Measurements from ENCODE around the gene MORN4.
A peak's percentile ranks its signal among the peaks of the same experiment; 100 is the strongest.
"Not testable (repeated sequence)": the region's sequence is repeated elsewhere in the genome, so short reads cannot be mapped to it uniquely, and the experiment has no call there.

The MORN4 gene

GRCh38 chr10:97659589-97659988 is 26.3 kb upstream of the MORN4 start:
- Histone ChIP-seq H3K36me3 (ENCODE audit: control insufficient read depth, insufficient read depth, low read length) (peaks cover 86% of the 10 kb centered on the region), H3K4me3 (ENCODE audit: extremely low read depth, insufficient read depth, low read length, poor library complexity, severe bottlenecking) (no peak overlapping the region), H3K27ac (ENCODE audit: low read depth, low read length, severe bottlenecking) (no peak overlapping the region), H3K4me1 (ENCODE audit: control insufficient read depth, insufficient read depth, low read length, poor library complexity, severe bottlenecking) (no peaks in the 10 kb centered on the region), H3K9me3 (ENCODE audit: control insufficient read depth, low read length) (no peaks in the 10 kb centered on the region)
- 100% methylated on average over 1 of the region's 1 CpG for WGBS, 2 experiments (ENCODE audit: insufficient coverage in 2 of 2)

- no peaks in the 10 kb centered on the region for H3K4me1 ChIP-seq (ENCODE audit: control insufficient read depth, insufficient read depth, low read length, poor library complexity, severe bottlenecking)
- peaks cover 86% of the 10 kb centered on the region for H3K36me3 ChIP-seq (ENCODE audit: control insufficient read depth, insufficient read depth, low read length)
- H3K4me3 ChIP-seq (ENCODE audit: extremely low read depth, insufficient read depth, low read length, poor library complexity, severe bottlenecking): no peak overlapping the region
- no peak overlapping the region for H3K27ac ChIP-seq (ENCODE audit: low read depth, low read length, severe bottlenecking)
- no peaks in the 10 kb centered on the region for H3K9me3 ChIP-seq (ENCODE audit: control insufficient read depth, low read length)
- 86 to 96% methylated on average over 5 of the region's 5 CpGs for WGBS, 2 experiments (ENCODE audit: insufficient coverage in 2 of 2)
Observed at GRCh38 chr10:97656777-97657176, 23.5 kb upstream of the MORN4 start.

GRCh38 chr10:97651773-97652172 is 18.5 kb upstream of the MORN4 start:
- peaks cover 80% of the 10 kb centered on the region for H3K36me3 ChIP-seq (ENCODE audit: control insufficient read depth, insufficient read depth, low read length)
- H3K4me1 ChIP-seq (ENCODE audit: control insufficient read depth, insufficient read depth, low read length, poor library complexity, severe bottlenecking): peaks cover 19% of the 10 kb centered on the region

GRCh38 chr10:97650726-97651125 is 17.4 kb upstream of the MORN4 start:
- no peak overlapping the region for H3K27ac ChIP-seq (ENCODE audit: low read depth, low read length, severe bottlenecking)
- H3K36me3 ChIP-seq (ENCODE audit: control insufficient read depth, insufficient read depth, low read length): peaks cover 78% of the 10 kb centered on the region
- 92 to 94% methylated on average over 2 to 3 of the region's 3 CpGs for WGBS, 2 experiments (ENCODE audit: insufficient coverage in 2 of 2)
- H3K4me1 ChIP-seq (ENCODE audit: control insufficient read depth, insufficient read depth, low read length, poor library complexity, severe bottlenecking): peaks cover 19% of the 10 kb centered on the region
- H3K9me3 ChIP-seq (ENCODE audit: control insufficient read depth, low read length): no peaks in the 10 kb centered on the region
- no peak overlapping the region for H3K4me3 ChIP-seq (ENCODE audit: extremely low read depth, insufficient read depth, low read length, poor library complexity, severe bottlenecking)

More at GRCh38 chr10:97651773-97652172, 18.5 kb upstream of the MORN4 start:
- WGBS, 2 experiments (ENCODE audit: insufficient coverage in 2 of 2): 89 to 100% methylated on average over 1 to 2 of the region's 3 CpGs
- no peaks in the 10 kb centered on the region for H3K9me3 ChIP-seq (ENCODE audit: control insufficient read depth, low read length)
- no peak overlapping the region for H3K4me3 ChIP-seq (ENCODE audit: extremely low read depth, insufficient read depth, low read length, poor library complexity, severe bottlenecking)
- H3K27ac ChIP-seq (ENCODE audit: low read depth, low read length, severe bottlenecking): no peak overlapping the region

GRCh38 chr10:97649405-97649750 is 16.1 kb upstream of the MORN4 start:
- peaks cover 19% of the 10 kb centered on the region for H3K4me1 ChIP-seq (ENCODE audit: control insufficient read depth, insufficient read depth, low read length, poor library complexity, severe bottlenecking)
- H3K36me3 ChIP-seq (ENCODE audit: control insufficient read depth, insufficient read depth, low read length): peaks cover 77% of the 10 kb centered on the region
- WGBS, 2 experiments (ENCODE audit: insufficient coverage in 2 of 2): no CpG with 5 or more reads among the region's 4 CpGs
- H3K9me3 ChIP-seq (ENCODE audit: control insufficient read depth, low read length); H3K4me3 ChIP-seq (ENCODE audit: extremely low read depth, insufficient read depth, low read length, poor library complexity, severe bottlenecking): not testable (repeated sequence)
- H3K27ac ChIP-seq (ENCODE audit: low read depth, low read length, severe bottlenecking): peak overlapping the region; percentile 36

- 41 to 42% methylated on average over 3 to 5 of the region's 5 CpGs for WGBS, 2 experiments (ENCODE audit: insufficient coverage in 2 of 2)
- peak overlapping the region; percentile 36 for H3K27ac ChIP-seq (ENCODE audit: low read depth, low read length, severe bottlenecking)
- peaks cover 19% of the 10 kb centered on the region for H3K4me1 ChIP-seq (ENCODE audit: control insufficient read depth, insufficient read depth, low read length, poor library complexity, severe bottlenecking)
- no peaks in the 10 kb centered on the region for H3K9me3 ChIP-seq (ENCODE audit: control insufficient read depth, low read length)
- H3K36me3 ChIP-seq (ENCODE audit: control insufficient read depth, insufficient read depth, low read length): peaks cover 77% of the 10 kb centered on the region
- H3K4me3 ChIP-seq (ENCODE audit: extremely low read depth, insufficient read depth, low read length, poor library complexity, severe bottlenecking): no peak overlapping the region
Observed at GRCh38 chr10:97648562-97649404, 15.5 kb upstream of the MORN4 start.

- 88 to 95% methylated on average over 1 of the region's 1 CpG for WGBS, 2 experiments (ENCODE audit: insufficient coverage in 2 of 2)
- no peak overlapping the region for H3K27ac ChIP-seq (ENCODE audit: low read depth, low read length, severe bottlenecking)
- peaks cover 74% of the 10 kb centered on the region for H3K36me3 ChIP-seq (ENCODE audit: control insufficient read depth, insufficient read depth, low read length)
- H3K4me1 ChIP-seq (ENCODE audit: control insufficient read depth, insufficient read depth, low read length, poor library complexity, severe bottlenecking): peaks cover 19% of the 10 kb centered on the region
- H3K4me3 ChIP-seq (ENCODE audit: extremely low read depth, insufficient read depth, low read length, poor library complexity, severe bottlenecking): no peak overlapping the region
- no peaks in the 10 kb centered on the region for H3K9me3 ChIP-seq (ENCODE audit: control insufficient read depth, low read length)
Observed at GRCh38 chr10:97647556-97647955, 14.3 kb upstream of the MORN4 start.

- H3K27ac ChIP-seq (ENCODE audit: low read depth, low read length, severe bottlenecking): no peak overlapping the region
- 100% methylated on average over 1 to 2 of the region's 4 CpGs for WGBS, 2 experiments (ENCODE audit: insufficient coverage in 2 of 2)
- H3K4me1 ChIP-seq (ENCODE audit: control insufficient read depth, insufficient read depth, low read length, poor library complexity, severe bottlenecking): peaks cover 13% of the 10 kb centered on the region
- H3K36me3 ChIP-seq (ENCODE audit: control insufficient read depth, insufficient read depth, low read length): peaks cover 48% of the 10 kb centered on the region
- H3K4me3 ChIP-seq (ENCODE audit: extremely low read depth, insufficient read depth, low read length, poor library complexity, severe bottlenecking): no peak overlapping the region
- no peaks in the 10 kb centered on the region for H3K9me3 ChIP-seq (ENCODE audit: control insufficient read depth, low read length)
Observed at GRCh38 chr10:97644936-97645335, 11.6 kb upstream of the MORN4 start.

- Histone ChIP-seq H3K27ac (ENCODE audit: low read depth, low read length, severe bottlenecking) (no peak overlapping the region), H3K36me3 (ENCODE audit: control insufficient read depth, insufficient read depth, low read length) (peaks cover 48% of the 10 kb centered on the region)
- 100% methylated on average over 1 of the region's 4 CpGs for WGBS, 2 experiments (ENCODE audit: insufficient coverage in 2 of 2)
Observed at GRCh38 chr10:97643441-97643985, 10.2 kb upstream of the MORN4 start.

GRCh38 chr10:97642471-97643159 is 9.3 kb upstream of the MORN4 start:
- H3K4me3 ChIP-seq (ENCODE audit: extremely low read depth, insufficient read depth, low read length, poor library complexity, severe bottlenecking); H3K4me1 ChIP-seq (ENCODE audit: control insufficient read depth, insufficient read depth, low read length, poor library complexity, severe bottlenecking); H3K27ac ChIP-seq (ENCODE audit: low read depth, low read length, severe bottlenecking); H3K9me3 ChIP-seq (ENCODE audit: control insufficient read depth, low read length): not testable (repeated sequence)
- peaks cover 45% of the 10 kb centered on the region for H3K36me3 ChIP-seq (ENCODE audit: control insufficient read depth, insufficient read depth, low read length)
- 95 to 98% methylated on average over 11 to 12 of the region's 13 CpGs for WGBS, 2 experiments (ENCODE audit: insufficient coverage in 2 of 2)

More at GRCh38 chr10:97643441-97643985, 10.2 kb upstream of the MORN4 start:
- Histone ChIP-seq H3K4me3 (ENCODE audit: extremely low read depth, insufficient read depth, low read length, poor library complexity, severe bottlenecking) (no peak overlapping the region), H3K4me1 (ENCODE audit: control insufficient read depth, insufficient read depth, low read length, poor library complexity, severe bottlenecking) (peaks cover 4% of the 10 kb centered on the region), H3K9me3 (ENCODE audit: control insufficient read depth, low read length) (no peaks in the 10 kb centered on the region)
